ENCODE data around the gene CAPN3. TPM values are rescaled to one million over a fixed set of nuclear protein-coding genes. Genes with fewer than 3 reads are reported as not detected.

CAPN3 gene
- total RNA-seq, 4 donors from 2014 or later = 20.3 to 42.9 (median 35.9) TPM

GRCh38 chr15:42358141-42358540, 1.2 kb upstream of the CAPN3 start:
- TF ChIP-seq CTCF (IDR thresholded peaks at IDR 0.05) = no peak
- TF ChIP-seq POLR2A (IDR thresholded peaks at IDR 0.05) = no peak
- no peak overlapping the region for H3K4me3 ChIP-seq (ENCODE audit: low read depth, poor library complexity, severe bottlenecking)
- intact Hi-C loops (cut with DNase I; ENCODE audit: low total_unique reads) = no loop called here
- WGBS, 2 donors = 94 to 95% methylated on average over 2 of the region's 2 CpGs
- no peak for DNase-seq (ENCODE audit: low spot score in 2 of 2)

GRCh38 chr15:42359985-42360384, 684 bp downstream of the CAPN3 start:
- H3K4me3 ChIP-seq (ENCODE audit: low read depth, poor library complexity, severe bottlenecking) = no peak overlapping the region
- no peak for TF ChIP-seq CTCF (IDR thresholded peaks at IDR 0.05)
- no peak for TF ChIP-seq POLR2A (IDR thresholded peaks at IDR 0.05)
- WGBS, 2 donors = 70 to 71% methylated on average over 7 of the region's 7 CpGs
- intact Hi-C loops (cut with DNase I; ENCODE audit: low total_unique reads) = no loop called here
- no peak for DNase-seq (ENCODE audit: low spot score in 2 of 2)

- TF ChIP-seq CTCF (IDR thresholded peaks at IDR 0.05) (no peak), POLR2A (IDR thresholded peaks at IDR 0.05) (no peak)
Measured at GRCh38 chr15:42360535-42361112, 1.3 kb downstream of the CAPN3 start.

GRCh38 chr15:42363487-42363886, 4.2 kb downstream of the CAPN3 start:
- DNase-seq (ENCODE audit: low spot score in 2 of 2) = no peak
- TF ChIP-seq CTCF (IDR thresholded peaks at IDR 0.05) (no peak), POLR2A (IDR thresholded peaks at IDR 0.05) (no peak)
- 86 to 95% methylated on average over 3 of the region's 3 CpGs for WGBS, 2 donors
- intact Hi-C loops (cut with DNase I; ENCODE audit: low total_unique reads) = no loop called here
- no peak overlapping the region for H3K4me3 ChIP-seq (ENCODE audit: low read depth, poor library complexity, severe bottlenecking)

More at GRCh38 chr15:42360535-42361112, 1.3 kb downstream of the CAPN3 start:
- no peak for DNase-seq (ENCODE audit: low spot score in 2 of 2)
- WGBS, 2 donors = 95 to 96% methylated on average over 5 of the region's 5 CpGs
- H3K4me3 ChIP-seq (ENCODE audit: low read depth, poor library complexity, severe bottlenecking) = no peak overlapping the region
- intact Hi-C loops (cut with DNase I; ENCODE audit: low total_unique reads) = no loop called here

- H3K4me3 ChIP-seq (ENCODE audit: low read depth, poor library complexity, severe bottlenecking) = no peak overlapping the region
- no peak for DNase-seq (ENCODE audit: low spot score in 2 of 2)
- intact Hi-C loops (cut with DNase I; ENCODE audit: low total_unique reads) = no loop called here
- no peak for TF ChIP-seq POLR2A (IDR thresholded peaks at IDR 0.05)
- no peak for TF ChIP-seq CTCF (IDR thresholded peaks at IDR 0.05)
Measured at GRCh38 chr15:42363942-42364341, 4.6 kb downstream of the CAPN3 start.

- no peak for DNase-seq (ENCODE audit: low spot score in 2 of 2)
- intact Hi-C loops (cut with DNase I; ENCODE audit: low total_unique reads) = no loop called here
- WGBS, 2 donors = 26 to 41% methylated on average over 1 of the region's 1 CpG
- TF ChIP-seq POLR2A (IDR thresholded peaks at IDR 0.05) = no peak
- no peak for TF ChIP-seq CTCF (IDR thresholded peaks at IDR 0.05)
- no peak overlapping the region for H3K4me3 ChIP-seq (ENCODE audit: low read depth, poor library complexity, severe bottlenecking)
Measured at GRCh38 chr15:42364529-42364928, 5.2 kb downstream of the CAPN3 start.
